Amygdala (tissue), 56 donors: Measurements from ENCODE around the gene MYO18A.

ENCODE experiments used
- DNase-seq, 56 donors: peaks; one replicate each; lab custom pipeline; 2025; lab: John Stamatoyannopoulos, UW

Gene MYO18A

DNA sequence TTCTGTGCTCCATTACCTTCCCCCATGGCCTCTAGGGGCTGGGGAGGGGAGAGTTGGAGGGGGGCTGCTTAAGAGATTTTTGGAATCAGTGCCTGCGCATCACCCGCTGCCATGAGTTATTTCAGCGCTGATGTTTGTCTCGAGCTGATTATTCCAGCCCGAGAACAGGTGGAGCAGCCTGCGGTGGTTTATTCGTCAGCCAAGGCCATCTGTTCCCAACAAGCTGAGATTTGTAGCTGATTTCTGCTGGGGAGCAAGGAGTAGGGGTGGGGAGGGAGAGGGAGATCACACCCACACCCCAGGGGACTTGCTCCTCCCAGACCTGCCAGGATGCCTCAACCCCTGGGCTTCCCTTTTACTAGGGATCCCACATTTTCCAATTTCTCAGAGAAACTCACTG, 114.2 kb downstream of the MYO18A start:
- peak in 10 of 56 donors; percentile 12 to 37 (median 20) for DNase-seq

GRCh38 chr17:29063992-29064391, 116.2 kb downstream of the MYO18A start:
- DNase-seq: no peak

DNA sequence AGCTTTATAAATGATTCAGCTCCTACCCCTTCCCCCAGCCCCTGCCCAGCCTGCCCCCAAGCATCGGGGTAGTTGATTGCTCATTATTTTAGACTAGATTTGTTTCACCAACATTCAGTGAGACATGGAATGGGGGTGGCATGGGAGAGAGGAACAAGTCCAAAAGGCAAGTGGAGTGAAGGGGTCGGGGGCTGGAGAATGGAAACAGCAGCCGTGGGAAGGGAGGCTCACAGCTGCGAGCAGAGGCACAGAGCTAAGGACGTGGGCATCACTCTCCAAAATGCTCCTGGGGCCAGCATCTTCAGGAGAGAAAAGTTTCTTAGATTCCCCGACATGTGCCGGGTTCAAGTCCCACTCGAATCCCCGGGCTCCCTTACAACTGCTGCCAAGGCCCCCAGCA, 118.0 kb downstream of the MYO18A start:
- no peak for DNase-seq

- DNase-seq: peak in 8 of 56 donors; percentile 17 to 35 (median 23)
These were observed 119.2 kb downstream of the MYO18A start for GRCh38 chr17:29061036-29061435.

DNA sequence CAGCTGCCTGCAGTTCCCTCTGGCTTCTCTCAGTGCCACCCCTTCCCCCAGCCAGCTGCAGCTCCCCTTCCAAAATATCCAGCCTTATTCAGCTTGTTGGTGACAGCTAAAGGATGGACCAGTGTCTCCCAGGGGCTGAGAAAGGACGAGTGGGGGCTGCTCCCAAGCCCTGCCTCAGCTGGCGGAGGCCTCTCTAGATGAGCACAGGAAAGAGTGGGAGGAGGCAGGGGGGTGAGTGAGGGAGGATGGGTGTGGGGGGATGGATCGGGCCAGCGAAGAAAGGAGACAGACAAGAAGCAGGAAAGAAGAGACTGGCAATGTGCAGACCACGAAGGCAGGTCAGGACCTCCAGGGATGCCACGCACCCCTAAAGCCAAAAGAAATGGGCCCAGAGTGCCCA, 119.7 kb downstream of the MYO18A start:
- no peak for DNase-seq

DNA sequence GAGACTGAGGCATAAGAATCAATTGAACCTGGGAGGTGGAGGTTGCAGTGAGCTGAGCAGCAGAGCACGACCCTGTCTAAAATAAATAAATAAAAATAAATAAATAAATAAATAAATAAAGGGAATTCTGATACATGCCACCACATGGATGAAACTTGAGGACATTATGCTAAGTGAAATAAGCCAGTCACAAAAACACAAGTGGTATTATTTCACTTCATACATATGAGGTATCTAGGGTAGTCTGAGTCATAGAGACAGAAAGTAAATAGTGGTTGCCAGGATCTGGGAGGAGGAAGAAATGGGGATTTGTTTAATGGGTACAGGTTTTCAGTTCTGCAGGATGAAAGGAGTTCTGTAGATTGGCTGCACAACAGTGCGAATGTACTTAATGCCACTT, 120.9 kb downstream of the MYO18A start:
- no peak for DNase-seq

DNA sequence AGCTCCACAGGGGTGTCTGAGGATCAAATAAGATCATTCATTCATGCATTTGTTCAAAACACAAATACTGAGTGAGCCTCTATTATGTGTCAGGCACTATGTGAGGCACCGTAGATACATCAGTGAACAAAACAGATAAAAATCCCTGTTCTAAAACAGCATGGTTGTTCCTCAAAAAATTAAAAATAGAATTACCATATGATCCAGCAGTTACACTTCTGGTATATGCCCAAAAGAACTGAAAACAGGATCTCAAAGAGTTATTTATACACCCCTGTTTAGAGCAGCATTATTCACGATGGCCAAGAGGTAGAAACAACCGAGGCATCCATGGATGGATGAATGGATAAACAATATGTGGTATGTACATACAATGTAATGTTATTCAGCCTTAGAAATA, 121.8 kb downstream of the MYO18A start:
- no peak for DNase-seq

DNA sequence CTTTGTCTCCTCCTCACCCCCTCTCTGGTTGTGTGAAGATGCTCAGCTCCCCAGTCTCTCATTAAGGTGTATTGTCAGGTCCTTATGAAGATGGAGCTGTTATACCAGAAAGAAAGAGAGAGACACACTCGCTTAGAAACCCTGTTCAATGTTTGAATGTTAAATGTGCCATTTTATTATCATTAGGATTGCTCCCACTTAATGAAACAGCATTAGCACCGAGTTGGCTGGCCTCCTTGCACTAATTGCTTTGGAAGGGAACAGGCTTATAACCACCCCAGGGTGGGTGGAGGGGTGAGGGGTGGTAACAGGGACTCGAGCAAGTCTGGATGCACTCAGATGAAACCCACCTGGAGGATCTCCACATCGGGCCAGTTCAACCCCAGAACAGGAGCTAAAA, 122.8 kb downstream of the MYO18A start:
- DNase-seq: peak in 1 of 56 donors; percentile 31

GRCh38 chr17:29054835-29055234, 125.4 kb downstream of the MYO18A start:
- DNase-seq: no peak

DNA sequence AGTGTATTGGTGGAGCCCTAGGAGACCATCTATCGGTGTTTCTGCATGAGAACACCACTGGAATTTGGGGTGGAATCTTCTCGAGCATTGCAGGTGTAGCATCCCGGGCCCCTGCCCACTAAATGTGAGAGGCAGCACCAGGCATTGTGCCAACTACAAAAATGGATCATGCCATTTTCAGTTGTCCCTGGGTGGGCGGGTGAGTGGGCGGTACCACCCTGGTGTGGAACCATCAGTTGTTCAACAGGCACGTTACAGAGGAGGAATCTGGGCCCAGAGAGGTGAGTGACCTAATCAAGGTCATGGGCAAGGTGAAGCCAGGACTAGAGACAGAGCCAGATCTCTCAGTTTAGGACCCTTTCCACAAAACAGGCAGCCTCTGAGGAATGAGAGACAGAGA, 128.5 kb downstream of the MYO18A start:
- DNase-seq: no peak

- DNase-seq: no peak
These were observed 129.0 kb downstream of the MYO18A start for GRCh38 chr17:29051194-29051593.

DNA sequence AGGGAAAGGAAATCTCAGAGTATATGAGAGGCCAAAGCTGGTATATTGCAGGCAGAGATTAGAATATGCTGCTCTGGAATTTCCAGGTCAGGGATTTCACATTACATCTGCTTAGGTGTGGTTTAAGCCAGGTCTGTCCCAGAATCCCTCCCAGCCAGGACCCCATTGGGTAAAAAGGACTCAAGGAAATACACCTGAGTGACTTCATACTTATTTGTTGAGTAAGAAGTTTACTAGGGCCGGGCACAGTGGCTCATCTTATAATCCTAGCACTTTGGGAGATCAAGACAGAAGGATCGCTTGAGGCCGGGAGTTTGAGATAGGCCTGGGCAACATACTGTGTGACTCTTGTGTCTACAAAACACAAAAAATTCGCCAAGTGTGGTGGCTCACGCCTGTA, 130.0 kb downstream of the MYO18A start:
- no peak for DNase-seq

- no peak for DNase-seq
These were observed 130.6 kb downstream of the MYO18A start for GRCh38 chr17:29049541-29050145.

DNA sequence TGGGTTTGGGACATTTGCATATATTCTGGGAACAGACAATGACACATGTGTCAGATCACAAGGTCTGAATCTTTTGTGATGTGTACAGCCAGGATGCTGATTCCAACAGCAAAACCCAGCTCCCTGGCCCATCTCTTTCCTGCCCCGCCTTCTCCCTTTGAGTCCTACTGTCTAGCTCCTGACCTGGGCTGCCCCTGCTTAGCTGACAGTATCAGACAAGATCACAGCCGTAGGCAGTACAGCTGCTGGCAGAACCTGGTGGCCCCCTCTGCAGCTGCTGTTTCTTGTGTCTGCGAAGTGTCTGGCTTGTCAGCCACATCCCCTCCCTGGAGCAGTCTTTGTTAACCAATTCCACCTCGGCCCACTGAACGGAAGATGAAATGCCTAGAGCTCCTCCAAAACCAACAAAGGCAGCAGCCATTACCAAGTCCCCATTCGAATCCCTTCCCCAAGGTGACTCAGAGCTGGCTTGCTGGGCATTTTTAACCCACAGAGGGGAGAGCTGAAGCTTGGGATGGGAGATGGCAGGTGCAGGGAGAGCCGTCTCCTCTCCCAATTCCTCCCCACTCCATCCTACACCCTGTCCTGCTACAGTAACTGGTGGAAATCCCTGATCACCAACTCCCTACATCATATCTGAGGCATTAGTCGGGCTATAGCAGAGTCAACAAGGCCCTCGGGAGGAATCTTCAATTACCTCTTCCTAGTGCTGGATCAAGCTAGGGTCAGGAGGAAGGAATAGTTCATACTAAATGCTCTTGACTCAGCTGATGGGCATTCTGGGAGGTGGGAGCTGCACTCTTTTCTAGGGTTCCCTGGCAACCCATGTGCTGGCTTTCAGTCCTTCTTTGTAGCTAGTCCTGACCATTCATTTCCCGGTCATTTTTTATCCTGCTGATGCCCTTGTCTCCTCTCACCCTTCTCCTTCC, 131.5 kb downstream of the MYO18A start:
- DNase-seq: no peak

GRCh38 chr17:29046473-29046839, 133.7 kb downstream of the MYO18A start:
- no peak for DNase-seq

GRCh38 chr17:29045734-29046472, 134.3 kb downstream of the MYO18A start:
- DNase-seq: no peak

DNA sequence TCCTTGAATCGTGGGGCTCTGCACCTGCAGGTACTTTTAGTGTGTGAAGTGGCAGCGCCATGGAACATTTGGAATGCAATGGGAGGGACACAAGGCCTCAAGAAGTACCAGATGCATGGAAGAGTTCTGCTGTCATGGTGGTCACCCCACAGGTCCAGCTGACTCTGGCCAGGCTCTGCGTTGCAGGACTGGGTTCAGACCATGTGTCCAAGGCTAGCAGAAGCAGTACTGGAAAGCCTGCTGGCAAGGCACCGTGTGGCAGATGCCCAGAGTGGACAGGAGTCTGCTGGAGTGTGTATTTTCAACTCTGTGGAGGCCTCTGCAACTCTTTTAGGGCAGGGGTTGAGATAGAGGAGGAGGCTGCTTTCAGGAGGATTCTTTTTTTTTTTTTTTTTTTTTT, 135.2 kb downstream of the MYO18A start:
- no peak for DNase-seq

DNA sequence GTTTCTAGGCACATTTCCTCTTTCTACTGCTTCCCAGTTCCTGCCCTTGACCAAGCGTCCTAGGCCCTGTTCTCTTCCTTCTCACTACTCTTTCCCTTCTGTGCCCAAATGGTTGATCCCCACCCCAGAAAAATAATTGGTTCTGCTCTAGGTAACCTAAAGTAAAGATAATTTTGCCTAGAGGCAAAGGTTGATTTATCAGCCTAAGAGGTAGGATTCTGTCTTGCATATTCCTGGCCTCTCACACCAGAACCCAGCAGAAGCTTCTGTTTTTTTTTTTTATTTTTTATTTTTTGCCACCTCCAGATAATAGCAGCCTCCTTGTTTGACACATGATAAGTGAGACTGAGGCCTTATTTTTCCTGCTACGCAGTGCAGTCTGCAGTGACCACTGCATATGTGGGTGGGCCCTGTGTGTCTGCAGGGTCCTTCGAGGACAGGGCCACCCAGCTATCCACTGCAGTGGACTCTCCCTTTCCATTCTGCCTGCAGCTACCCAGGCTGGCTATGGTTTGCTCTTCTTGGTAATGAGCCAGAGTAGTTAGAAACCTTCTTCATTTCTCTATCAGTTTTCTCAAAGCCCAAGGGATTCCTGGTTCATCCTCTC, 136.6 kb downstream of the MYO18A start:
- DNase-seq: no peak

GRCh38 chr17:29042679-29043538, 137.3 kb downstream of the MYO18A start, which contains the start of gene PIPOX:
Gene PIPOX (plus strand): TSS chr17:29043141. CDS start chr17:29043226, 85 bp downstream.
- peak in 41 of 56 donors; percentile 23 to 84 (median 57) for DNase-seq
